GM23338 (cell line): ENCODE measurements around the gene L1CAM. TPM values are rescaled to one million over a fixed set of nuclear protein-coding genes. Genes with fewer than 3 reads are reported as not detected.
A peak's percentile ranks its signal among the peaks of the same experiment; 100 is the strongest.

ENCODE experiments used
- ATAC-seq: fragments of 200-7000 bp; cut with Tn5 transposase; 3 replicates; pipeline ENCODE4 v1.9.1; 2020
- DNase-seq: peaks from one replicate; pipeline ENCODE4 v3.0.0-alpha.2; 2015; ENCODE audit warnings: low spot score
- H2AFZ ChIP-seq: fragments of 200-600 bp; sonication (generic); 2 replicates; pipeline ENCODE4 v1.8.0; 2016; ENCODE audit warnings: antibody characterized with exemption, mild to moderate bottlenecking, moderate library complexity
- H3F3A ChIP-seq: fragments of 200-600 bp; sonication (generic); replicated peaks from 2 replicates; pipeline ENCODE4 v1.8.0; 2017; ENCODE audit warnings: antibody characterized with exemption, mixed run types, low read depth
- H3K27ac ChIP-seq: fragments of 200-600 bp; sonication (generic); 2 replicates; pipeline ENCODE4 v1.6.1; 2016; ENCODE audit warnings: low read depth
- H3K27me3 ChIP-seq: fragments of 200-600 bp; sonication (generic); 2 replicates; pipeline ENCODE4 v1.8.0; 2016; ENCODE audit warnings: mild to moderate bottlenecking, mixed run types, moderate library complexity; ENCODE audit not compliant: insufficient read depth
- H3K36me3 ChIP-seq: fragments of 200-600 bp; sonication (generic); 2 replicates; pipeline ENCODE4 v1.8.0; 2016; ENCODE audit warnings: mild to moderate bottlenecking; ENCODE audit not compliant: insufficient read depth
- H3K4me1 ChIP-seq: fragments of 200-600 bp; sonication (generic); 2 replicates; pipeline ENCODE4 v1.8.0; 2016; ENCODE audit warnings: mild to moderate bottlenecking, moderate library complexity; ENCODE audit not compliant: insufficient read depth
- H3K4me2 ChIP-seq: fragments of 200-600 bp; sonication (generic); 2 replicates; pipeline ENCODE4 v1.7.1; 2017; ENCODE audit warnings: mixed run types
- H3K4me3 ChIP-seq: fragments of 200-600 bp; sonication (generic); 2 replicates; pipeline ENCODE4 v1.6.1; 2016; ENCODE audit warnings: mixed run types
- H3K79me2 ChIP-seq: fragments of 200-600 bp; sonication (generic); replicated peaks from 2 replicates; pipeline ENCODE4 v1.8.0; 2017; ENCODE audit warnings: mild to moderate bottlenecking; ENCODE audit not compliant: insufficient read depth
- H3K9me2 ChIP-seq: fragments of 200-600 bp; sonication (generic); 2 replicates; pipeline ENCODE4 v1.8.0; 2017; ENCODE audit not compliant: insufficient read depth
- H4K20me1 ChIP-seq: fragments of 200-600 bp; sonication (generic); replicated peaks from 2 replicates; pipeline ENCODE4 v1.8.0; 2017; ENCODE audit warnings: mild to moderate bottlenecking; ENCODE audit not compliant: insufficient read depth
- H3K27ac Mint-ChIP-seq: 2 replicates; pipeline ENCODE4 v1.8.0; 2020; ENCODE audit warnings: inconsistent platforms, mild to moderate bottlenecking, moderate library complexity, mixed read lengths
- H3K27me3 Mint-ChIP-seq: 3 replicates; pipeline ENCODE4 v1.8.0; 2022; ENCODE audit warnings: low read depth, mild to moderate bottlenecking, moderate library complexity, mixed read lengths, inconsistent platforms; ENCODE audit not compliant: insufficient read depth, poor library complexity
- H3K36me3 Mint-ChIP-seq: 3 replicates; pipeline ENCODE4 v1.8.0; 2021; ENCODE audit warnings: low read depth, mild to moderate bottlenecking, inconsistent platforms, moderate library complexity, mixed read lengths
- H3K4me1 Mint-ChIP-seq: 3 replicates; pipeline ENCODE4 v1.8.0; 2020; ENCODE audit warnings: mild to moderate bottlenecking, inconsistent platforms, mixed read lengths
- H3K4me3 Mint-ChIP-seq: 3 replicates; pipeline ENCODE4 v1.8.0; 2021; ENCODE audit warnings: moderate library complexity, mild to moderate bottlenecking, inconsistent platforms, mixed read lengths
- H3K9me3 Mint-ChIP-seq: 3 replicates; pipeline ENCODE4 v1.8.0; 2020; ENCODE audit warnings: moderate library complexity, mild to moderate bottlenecking, inconsistent platforms, mixed read lengths
- CREB1 ChIP-seq: fragments of 250-450 bp; sonication (Bioruptor Pico); IDR thresholded peaks from 2 replicates; pipeline ENCODE4 v1.5.0; 2020; ENCODE audit warnings: low read depth, mild to moderate bottlenecking, moderate library complexity
- CTCF ChIP-seq, 2 experiments: fragments of 200-600 bp in 1 of 2; sonication (generic) in 1 of 2; conservative IDR thresholded peaks; 2 replicates each; pipeline versions ENCODE4 v1.5.1 to v1.6.1; 2016 to 2017; ENCODE audit warnings: antibody characterized with exemption in 2 of 2, low read depth in 2 of 2, mild to moderate bottlenecking in 2 of 2, moderate library complexity in 1 of 2
- EZH2 ChIP-seq: fragments of 200-600 bp; sonication (generic); IDR thresholded peaks from one replicate; pipeline ENCODE4 v1.8.0; 2017; ENCODE audit warnings: antibody characterized with exemption, mild to moderate bottlenecking, low read depth; ENCODE audit not compliant: unreplicated experiment
- EZH2phosphoT487 ChIP-seq: fragments of 200-600 bp; sonication (generic); IDR thresholded peaks from one replicate; pipeline ENCODE4 v1.8.1; 2018; ENCODE audit warnings: antibody characterized with exemption; ENCODE audit not compliant: unreplicated experiment
- JUNB ChIP-seq: IDR thresholded peaks from one replicate; pipeline ENCODE4 v1.6.1; 2016; ENCODE audit warnings: antibody characterized with exemption; ENCODE audit not compliant: unreplicated experiment
- NANOG ChIP-seq: IDR thresholded peaks from 2 replicates; pipeline ENCODE4 v1.6.1; 2016; ENCODE audit warnings: antibody characterized with exemption, borderline replicate concordance
- POLR2AphosphoS5 ChIP-seq: IDR thresholded peaks from 2 replicates; pipeline ENCODE4 v1.6.1; 2016; ENCODE audit warnings: antibody characterized with exemption, low read depth
- REST ChIP-seq: IDR thresholded peaks from one replicate; pipeline ENCODE4 v1.6.1; 2018; ENCODE audit warnings: antibody characterized with exemption; ENCODE audit not compliant: unreplicated experiment
- STAT1 ChIP-seq: IDR thresholded peaks from one replicate; pipeline ENCODE4 v1.6.1; 2016; ENCODE audit warnings: antibody characterized with exemption; ENCODE audit not compliant: unreplicated experiment
- ZNF114 ChIP-seq: fragments of 250-450 bp; sonication (Bioruptor Pico); IDR thresholded peaks from 2 replicates; pipeline ENCODE4 v1.5.0; 2020; ENCODE audit warnings: mild to moderate bottlenecking, moderate library complexity
- ZNF331 ChIP-seq: fragments of 250-450 bp; sonication (Bioruptor Pico); IDR thresholded peaks from 2 replicates; pipeline ENCODE4 v1.5.0; 2020; ENCODE audit warnings: low read depth, mild to moderate bottlenecking, moderate library complexity
- long read RNA-seq: library from polyadenylated mRNA; unstranded; transcript quantifications from one replicate; pipeline ENCODE4 v2.0.0, GENCODE V29; 2020; ENCODE audit not compliant: unreplicated experiment
- polyA plus RNA-seq: library from polyadenylated mRNA; unstranded; fragments of >200 nt; fragmentation: Nextera tagmentation; extraction: Ambion mirVana; gene quantifications from 2 replicates; pipeline ENCODE4 v1.2.1, GENCODE V29; 2016
- total RNA-seq: library from RNA; depleted of rRNA; stranded (reverse); fragments of >200 nt; shearing (Covaris generic); gene quantifications from 2 replicates; pipeline ENCODE4 v1.2.3, GENCODE V29; 2014; rRNA removed
- TF ChIP-seq, protein P1 (sequence below): fragments of 250-450 bp; sonication (Bioruptor Pico); IDR thresholded peaks from 2 replicates; pipeline ENCODE4 v1.5.0; 2020; ENCODE audit warnings: mild to moderate bottlenecking, moderate library complexity
- TF ChIP-seq, protein P2 (sequence below): IDR thresholded peaks from 2 replicates; pipeline ENCODE4 v1.6.1; 2016; ENCODE audit warnings: antibody characterized with exemption

Gene L1CAM
- total RNA-seq (27.6 and 29.2 TPM in 2 replicates), polyA plus RNA-seq (7.4 and 7.8 TPM in 2 replicates)
- long read RNA-seq: 0 reads

GRCh38 chrX:153885968-153886903, at the start of gene L1CAM:
L1CAM (minus strand) TSS chrX:153886173; CDS start chrX:153875836, 10,337 bp downstream.
- Histone ChIP-seq H3K79me2 (no peaks in the 10 kb centered on the region), H3K27ac (no peak within 1 kb of the TSS), H3K4me1 (peaks cover 12% of the 10 kb centered on the region; the same call in 1 of the 2 replicates), H3K36me3 (no peaks in the 10 kb centered on the region), H3K27me3 (no peaks in the 10 kb centered on the region; the same call in 1 of the 2 replicates), H4K20me1 (no peaks in the 10 kb centered on the region), H3F3A (no peaks in the 10 kb centered on the region), H3K4me3 (peak within 1 kb of the TSS; percentile 59), H3K9me2 (no peaks in the 10 kb centered on the region), H3K4me2 (peak within 1 kb of the TSS; percentile 77), H2AFZ (no peak within 1 kb of the TSS)
- no peak within 1 kb of the TSS for H3K27ac Mint-ChIP-seq
- H3K36me3 Mint-ChIP-seq: no peaks in the 10 kb centered on the region; the same call in 2 of the 3 replicates
- peaks cover 8% of the 10 kb centered on the region for H3K27me3 Mint-ChIP-seq
- ATAC-seq: peak; percentile 25
- H3K4me3 Mint-ChIP-seq: peak within 1 kb of the TSS; percentile 74
- no peaks in the 10 kb centered on the region; the same call in 2 of the 3 replicates for H3K9me3 Mint-ChIP-seq
- peak; percentile 54 for DNase-seq
- peaks cover 16% of the 10 kb centered on the region for H3K4me1 Mint-ChIP-seq
- TF ChIP-seq JUNB: no peak
- TF ChIP-seq, protein P1, sequence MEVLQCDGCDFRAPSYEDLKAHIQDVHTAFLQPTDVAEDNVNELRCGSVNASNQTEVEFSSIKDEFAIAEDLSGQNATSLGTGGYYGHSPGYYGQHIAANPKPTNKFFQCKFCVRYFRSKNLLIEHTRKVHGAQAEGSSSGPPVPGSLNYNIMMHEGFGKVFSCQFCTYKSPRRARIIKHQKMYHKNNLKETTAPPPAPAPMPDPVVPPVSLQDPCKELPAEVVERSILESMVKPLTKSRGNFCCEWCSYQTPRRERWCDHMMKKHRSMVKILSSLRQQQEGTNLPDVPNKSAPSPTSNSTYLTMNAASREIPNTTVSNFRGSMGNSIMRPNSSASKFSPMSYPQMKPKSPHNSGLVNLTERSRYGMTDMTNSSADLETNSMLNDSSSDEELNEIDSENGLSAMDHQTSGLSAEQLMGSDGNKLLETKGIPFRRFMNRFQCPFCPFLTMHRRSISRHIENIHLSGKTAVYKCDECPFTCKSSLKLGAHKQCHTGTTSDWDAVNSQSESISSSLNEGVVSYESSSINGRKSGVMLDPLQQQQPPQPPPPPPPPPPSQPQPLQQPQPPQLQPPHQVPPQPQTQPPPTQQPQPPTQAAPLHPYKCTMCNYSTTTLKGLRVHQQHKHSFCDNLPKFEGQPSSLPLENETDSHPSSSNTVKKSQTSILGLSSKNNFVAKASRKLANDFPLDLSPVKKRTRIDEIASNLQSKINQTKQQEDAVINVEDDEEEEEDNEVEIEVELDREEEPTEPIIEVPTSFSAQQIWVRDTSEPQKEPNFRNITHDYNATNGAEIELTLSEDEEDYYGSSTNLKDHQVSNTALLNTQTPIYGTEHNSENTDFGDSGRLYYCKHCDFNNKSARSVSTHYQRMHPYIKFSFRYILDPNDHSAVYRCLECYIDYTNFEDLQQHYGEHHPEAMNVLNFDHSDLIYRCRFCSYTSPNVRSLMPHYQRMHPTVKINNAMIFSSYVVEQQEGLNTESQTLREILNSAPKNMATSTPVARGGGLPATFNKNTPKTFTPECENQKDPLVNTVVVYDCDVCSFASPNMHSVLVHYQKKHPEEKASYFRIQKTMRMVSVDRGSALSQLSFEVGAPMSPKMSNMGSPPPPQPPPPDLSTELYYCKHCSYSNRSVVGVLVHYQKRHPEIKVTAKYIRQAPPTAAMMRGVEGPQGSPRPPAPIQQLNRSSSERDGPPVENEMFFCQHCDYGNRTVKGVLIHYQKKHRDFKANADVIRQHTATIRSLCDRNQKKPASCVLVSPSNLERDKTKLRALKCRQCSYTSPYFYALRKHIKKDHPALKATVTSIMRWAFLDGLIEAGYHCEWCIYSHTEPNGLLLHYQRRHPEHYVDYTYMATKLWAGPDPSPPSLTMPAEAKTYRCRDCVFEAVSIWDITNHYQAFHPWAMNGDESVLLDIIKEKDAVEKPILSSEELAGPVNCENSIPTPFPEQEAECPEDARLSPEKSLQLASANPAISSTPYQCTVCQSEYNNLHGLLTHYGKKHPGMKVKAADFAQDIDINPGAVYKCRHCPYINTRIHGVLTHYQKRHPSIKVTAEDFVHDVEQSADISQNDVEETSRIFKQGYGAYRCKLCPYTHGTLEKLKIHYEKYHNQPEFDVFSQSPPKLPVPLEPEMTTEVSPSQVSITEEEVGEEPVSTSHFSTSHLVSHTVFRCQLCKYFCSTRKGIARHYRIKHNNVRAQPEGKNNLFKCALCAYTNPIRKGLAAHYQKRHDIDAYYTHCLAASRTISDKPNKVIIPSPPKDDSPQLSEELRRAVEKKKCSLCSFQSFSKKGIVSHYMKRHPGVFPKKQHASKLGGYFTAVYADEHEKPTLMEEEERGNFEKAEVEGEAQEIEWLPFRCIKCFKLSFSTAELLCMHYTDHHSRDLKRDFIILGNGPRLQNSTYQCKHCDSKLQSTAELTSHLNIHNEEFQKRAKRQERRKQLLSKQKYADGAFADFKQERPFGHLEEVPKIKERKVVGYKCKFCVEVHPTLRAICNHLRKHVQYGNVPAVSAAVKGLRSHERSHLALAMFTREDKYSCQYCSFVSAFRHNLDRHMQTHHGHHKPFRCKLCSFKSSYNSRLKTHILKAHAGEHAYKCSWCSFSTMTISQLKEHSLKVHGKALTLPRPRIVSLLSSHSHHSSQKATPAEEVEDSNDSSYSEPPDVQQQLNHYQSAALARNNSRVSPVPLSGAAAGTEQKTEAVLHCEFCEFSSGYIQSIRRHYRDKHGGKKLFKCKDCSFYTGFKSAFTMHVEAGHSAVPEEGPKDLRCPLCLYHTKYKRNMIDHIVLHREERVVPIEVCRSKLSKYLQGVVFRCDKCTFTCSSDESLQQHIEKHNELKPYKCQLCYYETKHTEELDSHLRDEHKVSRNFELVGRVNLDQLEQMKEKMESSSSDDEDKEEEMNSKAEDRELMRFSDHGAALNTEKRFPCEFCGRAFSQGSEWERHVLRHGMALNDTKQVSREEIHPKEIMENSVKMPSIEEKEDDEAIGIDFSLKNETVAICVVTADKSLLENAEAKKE: no peak
- no peak for TF ChIP-seq EZH2
- no peak for TF ChIP-seq CTCF (conservative IDR thresholded peaks at IDR 0.05; ENCODE audit: low read depth in 2 of 2)
- no peak for TF ChIP-seq NANOG
- TF ChIP-seq CREB1: no peak
- TF ChIP-seq ZNF114 (CRISPR knock-in tag): no peak
- TF ChIP-seq ZNF331 (CRISPR knock-in tag): no peak
- no peak for TF ChIP-seq EZH2phosphoT487
- no peak for TF ChIP-seq REST
- no peak for TF ChIP-seq STAT1
- TF ChIP-seq, protein P2, sequence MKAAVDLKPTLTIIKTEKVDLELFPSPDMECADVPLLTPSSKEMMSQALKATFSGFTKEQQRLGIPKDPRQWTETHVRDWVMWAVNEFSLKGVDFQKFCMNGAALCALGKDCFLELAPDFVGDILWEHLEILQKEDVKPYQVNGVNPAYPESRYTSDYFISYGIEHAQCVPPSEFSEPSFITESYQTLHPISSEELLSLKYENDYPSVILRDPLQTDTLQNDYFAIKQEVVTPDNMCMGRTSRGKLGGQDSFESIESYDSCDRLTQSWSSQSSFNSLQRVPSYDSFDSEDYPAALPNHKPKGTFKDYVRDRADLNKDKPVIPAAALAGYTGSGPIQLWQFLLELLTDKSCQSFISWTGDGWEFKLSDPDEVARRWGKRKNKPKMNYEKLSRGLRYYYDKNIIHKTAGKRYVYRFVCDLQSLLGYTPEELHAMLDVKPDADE: no peak
- TF ChIP-seq POLR2AphosphoS5: no peak
